ENCODE data around the gene SLC39A10.

Gene SLC39A10

GRCh38 chr2:195768431-195768830 lies 111.4 kb downstream of the SLC39A10 start:
- Histone ChIP-seq H3K9ac (ENCODE audit: low read length) (no peak overlapping the region), H3K36me3 (ENCODE audit: control insufficient read depth, insufficient read depth, low read length, severe bottlenecking) (no peaks in the 10 kb centered on the region), H3K9me3 (ENCODE audit: control insufficient read depth, low read length) (peaks cover 8% of the 10 kb centered on the region), H3K4me1 (ENCODE audit: control insufficient read depth, insufficient read depth, low read length) (no peaks in the 10 kb centered on the region), H3K4me3 (ENCODE audit: low read length) (no peak overlapping the region), H3K27me3 (replicated peaks; ENCODE audit: control insufficient read depth, insufficient read depth, low read length) (no peaks in the 10 kb centered on the region)
- DNase-seq (ENCODE audit: low read depth), result peak; percentile 29

- Histone ChIP-seq H3K9ac (ENCODE audit: low read length) (no peak overlapping the region), H3K4me1 (ENCODE audit: control insufficient read depth, insufficient read depth, low read length) (no peaks in the 10 kb centered on the region), H3K4me3 (ENCODE audit: low read length) (no peak overlapping the region), H3K27me3 (replicated peaks; ENCODE audit: control insufficient read depth, insufficient read depth, low read length) (no peaks in the 10 kb centered on the region), H3K9me3 (ENCODE audit: control insufficient read depth, low read length) (peaks cover 4% of the 10 kb centered on the region), H3K36me3 (ENCODE audit: control insufficient read depth, insufficient read depth, low read length, severe bottlenecking) (no peaks in the 10 kb centered on the region)
- DNase-seq (ENCODE audit: low read depth), result no peak
Observed at GRCh38 chr2:195769975-195770374, 112.9 kb downstream of the SLC39A10 start.

- DNase-seq (ENCODE audit: low read depth), result no peak
- Histone ChIP-seq H3K4me1 (ENCODE audit: control insufficient read depth, insufficient read depth, low read length) (no peaks in the 10 kb centered on the region), H3K9me3 (ENCODE audit: control insufficient read depth, low read length) (no peaks in the 10 kb centered on the region), H3K27me3 (replicated peaks; ENCODE audit: control insufficient read depth, insufficient read depth, low read length) (no peaks in the 10 kb centered on the region), H3K9ac (ENCODE audit: low read length) (no peak overlapping the region), H3K4me3 (ENCODE audit: low read length) (no peak overlapping the region), H3K36me3 (ENCODE audit: control insufficient read depth, insufficient read depth, low read length, severe bottlenecking) (no peaks in the 10 kb centered on the region)
Observed at GRCh38 chr2:195779491-195779890, 122.5 kb downstream of the SLC39A10 start.

- no peaks in the 10 kb centered on the region for H3K27me3 ChIP-seq (replicated peaks; ENCODE audit: control insufficient read depth, insufficient read depth, low read length)
- H3K9me3 ChIP-seq (ENCODE audit: control insufficient read depth, low read length), result no peaks in the 10 kb centered on the region
- no peak overlapping the region for H3K9ac ChIP-seq (ENCODE audit: low read length)
- H3K4me1 ChIP-seq (ENCODE audit: control insufficient read depth, insufficient read depth, low read length), result no peaks in the 10 kb centered on the region
- no peaks in the 10 kb centered on the region for H3K36me3 ChIP-seq (ENCODE audit: control insufficient read depth, insufficient read depth, low read length, severe bottlenecking)
- H3K4me3 ChIP-seq (ENCODE audit: low read length), result no peak overlapping the region
- DNase-seq (ENCODE audit: low read depth), result no peak
Observed at GRCh38 chr2:195782156-195782555, 125.1 kb downstream of the SLC39A10 start.
